ENCODE data around the gene ATP12A.

The ATP12A gene

GRCh38 chr13:24632382-24633121, 47.7 kb upstream of the ATP12A start:
- H3K9me2 ChIP-seq (replicated peaks; ENCODE audit: low read depth, low read length), result no peaks in the 10 kb centered on the region
- no peaks in the 10 kb centered on the region for H3K36me3 ChIP-seq (ENCODE audit: insufficient read depth, low read length)
- no peak overlapping the region for H3K4me2 ChIP-seq (ENCODE audit: low read depth, low read length, poor library complexity, severe bottlenecking)
- H4K20me1 ChIP-seq (ENCODE audit: insufficient read depth, low read length, poor library complexity, severe bottlenecking), result no peaks in the 10 kb centered on the region
- H3K9me3 ChIP-seq (ENCODE audit: insufficient read depth, low read depth, low read length), result no peaks in the 10 kb centered on the region
- H2AFZ ChIP-seq (ENCODE audit: low read length), result no peak overlapping the region
- no peak overlapping the region for H3K9ac ChIP-seq (ENCODE audit: low read depth, low read length, poor library complexity, severe bottlenecking)
- H3K79me2 ChIP-seq (ENCODE audit: insufficient read depth, low read length), result no peaks in the 10 kb centered on the region
- H3K27me3 ChIP-seq (ENCODE audit: insufficient read depth, low read length, poor library complexity, severe bottlenecking), result no peaks in the 10 kb centered on the region
- peaks cover 34% of the 10 kb centered on the region for H3K4me1 ChIP-seq (ENCODE audit: insufficient read depth, low read length, poor library complexity, severe bottlenecking)
- H3F3A ChIP-seq (ENCODE audit: low read depth), result no peaks in the 10 kb centered on the region
- TF ChIP-seq CTCF (conservative IDR thresholded peaks at IDR 0.05; ENCODE audit: low read length) (no peak), EZH2phosphoT487 (IDR thresholded peaks at IDR 0.05; ENCODE audit: borderline replicate concordance) (no peak)
- no peak overlapping the region for H3K4me3 ChIP-seq (ENCODE audit: low read length, poor library complexity, severe bottlenecking)

GRCh38 chr13:24636776-24637175, 43.4 kb upstream of the ATP12A start:
- no peak overlapping the region for H3K4me2 ChIP-seq (ENCODE audit: low read depth, low read length, poor library complexity, severe bottlenecking)
- peaks cover 13% of the 10 kb centered on the region for H3K4me1 ChIP-seq (ENCODE audit: insufficient read depth, low read length, poor library complexity, severe bottlenecking)
- no peaks in the 10 kb centered on the region for H3F3A ChIP-seq (ENCODE audit: low read depth)
- H3K4me3 ChIP-seq (ENCODE audit: low read length, poor library complexity, severe bottlenecking), result no peak overlapping the region
- no peaks in the 10 kb centered on the region for H3K9me3 ChIP-seq (ENCODE audit: insufficient read depth, low read depth, low read length)
- no peaks in the 10 kb centered on the region for H3K36me3 ChIP-seq (ENCODE audit: insufficient read depth, low read length)
- H2AFZ ChIP-seq (ENCODE audit: low read length), result no peak overlapping the region
- no peaks in the 10 kb centered on the region for H3K9me2 ChIP-seq (replicated peaks; ENCODE audit: low read depth, low read length)
- H3K79me2 ChIP-seq (ENCODE audit: insufficient read depth, low read length), result no peaks in the 10 kb centered on the region
- H3K27me3 ChIP-seq (ENCODE audit: insufficient read depth, low read length, poor library complexity, severe bottlenecking), result no peaks in the 10 kb centered on the region
- no peaks in the 10 kb centered on the region for H4K20me1 ChIP-seq (ENCODE audit: insufficient read depth, low read length, poor library complexity, severe bottlenecking)
- H3K9ac ChIP-seq (ENCODE audit: low read depth, low read length, poor library complexity, severe bottlenecking), result no peak overlapping the region
- TF ChIP-seq CTCF (conservative IDR thresholded peaks at IDR 0.05; ENCODE audit: low read length) (no peak), EZH2phosphoT487 (IDR thresholded peaks at IDR 0.05; ENCODE audit: borderline replicate concordance) (no peak)

GRCh38 chr13:24638096-24638495, 42.1 kb upstream of the ATP12A start:
- H3K27me3 ChIP-seq (ENCODE audit: insufficient read depth, low read length, poor library complexity, severe bottlenecking), result no peaks in the 10 kb centered on the region
- H3F3A ChIP-seq (ENCODE audit: low read depth), result no peaks in the 10 kb centered on the region
- H3K36me3 ChIP-seq (ENCODE audit: insufficient read depth, low read length), result no peaks in the 10 kb centered on the region
- H4K20me1 ChIP-seq (ENCODE audit: insufficient read depth, low read length, poor library complexity, severe bottlenecking), result no peaks in the 10 kb centered on the region
- no peaks in the 10 kb centered on the region for H3K79me2 ChIP-seq (ENCODE audit: insufficient read depth, low read length)
- no peak overlapping the region for H2AFZ ChIP-seq (ENCODE audit: low read length)
- peaks cover 8% of the 10 kb centered on the region for H3K4me1 ChIP-seq (ENCODE audit: insufficient read depth, low read length, poor library complexity, severe bottlenecking)
- no peak overlapping the region for H3K9ac ChIP-seq (ENCODE audit: low read depth, low read length, poor library complexity, severe bottlenecking)
- H3K4me2 ChIP-seq (ENCODE audit: low read depth, low read length, poor library complexity, severe bottlenecking), result no peak overlapping the region
- no peaks in the 10 kb centered on the region for H3K9me2 ChIP-seq (replicated peaks; ENCODE audit: low read depth, low read length)
- TF ChIP-seq EZH2phosphoT487 (IDR thresholded peaks at IDR 0.05; ENCODE audit: borderline replicate concordance), result no peak
- no peak for TF ChIP-seq CTCF (conservative IDR thresholded peaks at IDR 0.05; ENCODE audit: low read length)
- no peaks in the 10 kb centered on the region for H3K9me3 ChIP-seq (ENCODE audit: insufficient read depth, low read depth, low read length)
- no peak overlapping the region for H3K4me3 ChIP-seq (ENCODE audit: low read length, poor library complexity, severe bottlenecking)
